Pancreas (tissue), 10 donors: ENCODE results near the gene SYMPK. TPM values are rescaled to one million over a fixed set of nuclear protein-coding genes. Genes with fewer than 3 reads are reported as not detected.

Source experiments
- ATAC-seq, 4 donors: fragments of 200-7000 bp; cut with Tn5 transposase; one replicate each; pipeline versions ENCODE4 v1.8.0 to v1.9.1; 2020; ENCODE audit warnings: mild to moderate bottlenecking in 4 of 4, moderate library complexity in 4 of 4
- DNase-seq, 6 donors: peaks; one replicate each; pipeline ENCODE4 v3.0.0-alpha.2; 2020
- FAIRE-seq: peaks from 2 replicates; lab custom pipeline; 2012; peaks lifted over from hg19 to GRCh38; lab: Jason Lieb, UNC
- H3K27ac ChIP-seq, 4 donors: fragments of 200-600 bp; sonication (generic); 1 replicate in 3 of 4; 2 replicates in 1 of 4; pipeline versions ENCODE4 v1.5.0 to v1.8.0; 2020
- H3K27me3 ChIP-seq, 4 donors: fragments of 200-600 bp; one replicate each; pipeline ENCODE4 v1.8.0; 2021
- H3K36me3 ChIP-seq, 3 donors: fragments of 200-600 bp; sonication (generic) in 1 of 3; one replicate each; pipeline versions ENCODE4 v1.5.0 to v1.8.0; 2020 to 2021
- H3K4me1 ChIP-seq, 3 donors: fragments of 200-600 bp; one replicate each; pipeline ENCODE4 v1.8.0; 2021
- H3K4me3 ChIP-seq, 4 donors: fragments of 200-600 bp; sonication (generic) in 2 of 4; one replicate each; pipeline versions ENCODE4 v1.5.0 to v1.8.0; 2020 to 2021
- H3K9me3 ChIP-seq, 4 donors: fragments of 200-600 bp; one replicate each; pipeline ENCODE4 v1.8.0; 2021
- CTCF ChIP-seq, 4 donors: fragments of 200-600 bp; sonication (generic) in 3 of 4; IDR thresholded peaks; one replicate each; pipeline versions ENCODE4 v1.5.0 to v1.8.0; 2021; ENCODE audit warnings: antibody characterized with exemption in 4 of 4
- WGBS, 2 donors: extraction: QIAGEN DNeasy Blood & Tissue Kit; methylation state at CpG; one replicate each; pipeline ENCODE4 v1.1.7; 2013; 5-methylcytosine and 5-hydroxymethylcytosine counted together
- intact Hi-C, 3 donors: fragments of 100-400 bp; cut with DNase I; formaldehyde crosslinking; loops; one replicate each; pipeline versions ENCODE4 v1.11.1 to v1.14.2; 2022
- polyA plus RNA-seq, 2 donors: library from polyadenylated mRNA; stranded (reverse); fragments of 200-250 nt; gene quantifications; one replicate each; pipeline ENCODE4 v1.2.3, GENCODE V29; 2013
- total RNA-seq, 6 donors: library from RNA; stranded (reverse); fragmentation: NEBNext Ultra II Directional in 4 of 6; extraction: Animal tissue kit (Norgen Biotek cat#: 25700) in 4 of 6; gene quantifications; one replicate each; pipeline versions ENCODE4 v1.2.1 to v1.2.4, GENCODE V29; 2021 to 2023
- donor health status: healthy with polysubstance abuse.
- donor health status: DM: no; HTN: no; CAD: no; lungs with moderate emphysema.
- donor health status: DM: no; HTN: no; CAD: no.
- donor health status: control.
- donor health status: control.
- donor health status: Bipolar disorder and iron deficiency.
- donor health status: DM: yes; HTN: yes; CAD: no.
- donor health status: DM: no; HTN: no; CAD: no.
- donor health status: DM: no; HTN: no; CAD: no.
- donor health status: DM: yes; HTN: yes; CAD: no.

The SYMPK gene
- total and polyA plus RNA-seq, 8 donors = 25.7 to 142 (median 29.2) TPM

- no peaks in the 10 kb centered on the region for H3K27me3 ChIP-seq
- H3K4me3 ChIP-seq = peak within 1 kb of the TSS; percentile 74 to 96 (median 86)
- DNase-seq = peak; percentile 97 to 100 (median 100)
- TF ChIP-seq CTCF (IDR thresholded peaks at IDR 0.05) = no peak
- peak; percentile 44 to 68 (median 51) for ATAC-seq
- intact Hi-C loops = loop anchor here in 1 of 3 donors (10.0 kb wide), 1 partner anchor 54 kb away; no protein-coding TSS in a partner anchor
- FAIRE-seq = peak; percentile 89
- H3K4me1 ChIP-seq = peaks cover 30 to 39% (median 33%) of the 10 kb centered on the region in 3 donors
- H3K36me3 ChIP-seq = no peaks in the 10 kb centered on the region
- no peaks in the 10 kb centered on the region for H3K9me3 ChIP-seq
- peak within 1 kb of the TSS; percentile 91 to 97 (median 96) for H3K27ac ChIP-seq
- WGBS, 2 donors = 0 to 1% methylated on average over 52 to 70 of the region's 70 CpGs
Measured at GRCh38 chr19:45768984-45769782, 93.8 kb downstream of the SYMPK start, which contains the start of gene SIX5. TSS of gene SIX5 (minus strand) at chr19:45769252. CDS start at chr19:45768844, 408 bp downstream.

GRCh38 chr19:45768655-45768983, 94.3 kb downstream of the SYMPK start:
- DNase-seq (peak in 3 of 6 donors; percentile 78 to 88 (median 80)), ATAC-seq (no peak), FAIRE-seq (no peak)
- Histone ChIP-seq H3K36me3 (no peaks in the 10 kb centered on the region), H3K4me3 (peak overlapping the region; percentile 74 to 96 (median 86)), H3K27ac (peak overlapping the region; percentile 91 to 97 (median 96)), H3K9me3 (no peaks in the 10 kb centered on the region), H3K4me1 (peaks cover 30 to 37% (median 32%) of the 10 kb centered on the region in 3 donors), H3K27me3 (no peaks in the 10 kb centered on the region)
- no peak for TF ChIP-seq CTCF (IDR thresholded peaks at IDR 0.05)
- intact Hi-C loops = loop anchor here in 1 of 3 donors (10.0 kb wide), 1 partner anchor 54 kb away; no protein-coding TSS in a partner anchor
- 0 to 2% methylated on average over 11 to 33 of the region's 33 CpGs for WGBS, 2 donors

GRCh38 chr19:45767881-45768654, 94.9 kb downstream of the SYMPK start:
- ATAC-seq (peak; percentile 1 to 10 (median 4)), DNase-seq (peak; percentile 80 to 94 (median 86)), FAIRE-seq (no peak)
- H3K9me3 ChIP-seq = no peaks in the 10 kb centered on the region
- intact Hi-C loops = loop anchor here in 1 of 3 donors (10.0 kb wide), 1 partner anchor 53 kb away; no protein-coding TSS in a partner anchor
- no peaks in the 10 kb centered on the region for H3K36me3 ChIP-seq
- no peak for TF ChIP-seq CTCF (IDR thresholded peaks at IDR 0.05)
- peak overlapping the region; percentile 91 to 97 (median 96) for H3K27ac ChIP-seq
- H3K4me3 ChIP-seq = peak overlapping the region; percentile 74 to 96 (median 86)
- WGBS, 2 donors = 0 to 1% methylated on average over 67 to 102 of the region's 102 CpGs
- H3K27me3 ChIP-seq = no peaks in the 10 kb centered on the region
- peaks cover 25 to 31% (median 26%) of the 10 kb centered on the region in 3 donors for H3K4me1 ChIP-seq

- WGBS, 2 donors = 5 to 6% methylated on average over 26 to 31 of the region's 31 CpGs
- peak overlapping the region; percentile 91 to 97 (median 96) for H3K27ac ChIP-seq
- peaks cover 19 to 25% (median 20%) of the 10 kb centered on the region in 3 donors for H3K4me1 ChIP-seq
- peak overlapping the region; percentile 74 to 96 (median 86) for H3K4me3 ChIP-seq
- H3K36me3 ChIP-seq = no peaks in the 10 kb centered on the region
- intact Hi-C loops = loop anchor here in 1 of 3 donors (10.0 kb wide), 1 partner anchor 53 kb away; no protein-coding TSS in a partner anchor
- H3K9me3 ChIP-seq = no peaks in the 10 kb centered on the region
- no peak for TF ChIP-seq CTCF (IDR thresholded peaks at IDR 0.05)
- ATAC-seq (peak; percentile 3 to 20 (median 6)), FAIRE-seq (no peak), DNase-seq (peak; percentile 76 to 95 (median 88))
- no peaks in the 10 kb centered on the region for H3K27me3 ChIP-seq
Measured at GRCh38 chr19:45767410-45767880, 95.5 kb downstream of the SYMPK start.
